Head of caudate nucleus (tissue), 42 donors: ENCODE results near the gene MYL11.

Experiments
- DNase-seq, 42 donors: peaks; one replicate each; pipeline versions ENCODE4 v3.0.0 to v3.0.0-alpha.2; 2020 to 2021; ENCODE audit warnings: mixed read lengths in 7 of 42
- intact Hi-C: fragments of 100-400 bp; cut with DNase I; formaldehyde crosslinking; loops from one replicate; pipeline ENCODE4 v1.15.0; 2022

The MYL11 gene

GRCh38 chr16:30368122-30368791 lies 6.3 kb upstream of the MYL11 start:
- intact Hi-C loops, result no loop called here
- peak in 1 of 42 donors; percentile 31 for DNase-seq

- intact Hi-C loops, result no loop called here
- DNase-seq, result no peak
These were observed 5.9 kb upstream of the MYL11 start for GRCh38 chr16:30368792-30369090.

GRCh38 chr16:30369091-30369937 lies 5.3 kb upstream of the MYL11 start:
- intact Hi-C loops, result no loop called here
- DNase-seq, result peak in 1 of 42 donors; percentile 20

GRCh38 chr16:30369938-30370455 lies 4.6 kb upstream of the MYL11 start:
- no peak for DNase-seq
- intact Hi-C loops, result no loop called here

- intact Hi-C loops, result no loop called here
These were observed 4.0 kb upstream of the MYL11 start, which contains the start of gene TBC1D10B for GRCh38 chr16:30370456-30371247. Gene TBC1D10B (minus strand): TSS chr16:30370494. CDS start chr16:30370183, 311 bp downstream.

GRCh38 chr16:30371248-30371816 lies 3.3 kb upstream of the MYL11 start:
- intact Hi-C loops, result no loop called here
- DNase-seq, result no peak

More at GRCh38 chr16:30370456-30371247, 4.0 kb upstream of the MYL11 start, which contains the start of gene TBC1D10B:
- peak; percentile 95 to 100 (median 100) for DNase-seq

- intact Hi-C loops, result no loop called here
- DNase-seq, result no peak
These were observed 2.4 kb upstream of the MYL11 start for GRCh38 chr16:30372038-30372712.

- intact Hi-C loops, result no loop called here
- DNase-seq, result no peak
These were observed 1.9 kb upstream of the MYL11 start for GRCh38 chr16:30372725-30373124.

- no peak for DNase-seq
- intact Hi-C loops, result no loop called here
These were observed 1.3 kb downstream of the MYL11 start for GRCh38 chr16:30375864-30376263.

- intact Hi-C loops, result no loop called here
- DNase-seq, result no peak
These were observed 1.9 kb downstream of the MYL11 start for GRCh38 chr16:30376461-30376902.

GRCh38 chr16:30377050-30377811 lies 2.6 kb downstream of the MYL11 start:
- intact Hi-C loops, result no loop called here
- DNase-seq, result no peak

GRCh38 chr16:30377812-30378235 lies 3.2 kb downstream of the MYL11 start:
- intact Hi-C loops, result loop anchor here (2.0 kb wide), 1 partner anchor 17 kb away; the partner anchor contains the start of gene ZNF48

GRCh38 chr16:30378236-30379157 lies 3.9 kb downstream of the MYL11 start:
- DNase-seq, result peak; percentile 98 to 100 (median 100)
- intact Hi-C loops, result loop anchor here (2.0 kb wide), 1 partner anchor 16 kb away; the partner anchor contains the start of gene ZNF48

More at GRCh38 chr16:30377812-30378235, 3.2 kb downstream of the MYL11 start:
- DNase-seq, result peak; percentile 92 to 99 (median 96)

- no peak for DNase-seq
- intact Hi-C loops, result loop anchor here (2.0 kb wide), 1 partner anchor 16 kb away; the partner anchor contains the start of gene ZNF48
These were observed 4.7 kb downstream of the MYL11 start for GRCh38 chr16:30379158-30379783.

- intact Hi-C loops, result no loop called here
- DNase-seq, result no peak
These were observed 5.6 kb downstream of the MYL11 start for GRCh38 chr16:30380072-30380802.
